Nephron progenitor cell (in vitro differentiated cells): ENCODE measurements around the gene DUOX2.

Source experiments
- DNase-seq: peaks from one replicate; pipeline ENCODE4 v3.0.0; 2021
- H3K27ac Mint-ChIP-seq: 2 replicates; pipeline ENCODE4 v1.8.0; 2021; ENCODE audit warnings: mild to moderate bottlenecking, moderate library complexity, mixed read lengths
- H3K27me3 Mint-ChIP-seq: 2 replicates; pipeline ENCODE4 v1.8.0; 2021; ENCODE audit warnings: mild to moderate bottlenecking, low read depth, mixed read lengths; ENCODE audit not compliant: poor library complexity
- H3K36me3 Mint-ChIP-seq: 2 replicates; pipeline ENCODE4 v1.8.0; 2021; ENCODE audit warnings: low read depth, mixed read lengths
- H3K4me1 Mint-ChIP-seq: 2 replicates; pipeline ENCODE4 v1.8.0; 2021; ENCODE audit warnings: mixed read lengths
- H3K4me3 Mint-ChIP-seq: 2 replicates; pipeline ENCODE4 v1.8.0; 2021; ENCODE audit warnings: mild to moderate bottlenecking, moderate library complexity, mixed read lengths
- H3K9me3 Mint-ChIP-seq: 2 replicates; pipeline ENCODE4 v1.8.0; 2021; ENCODE audit warnings: mild to moderate bottlenecking, moderate library complexity, mixed read lengths
- TF ChIP-seq, protein P1 (sequence below): fragments of 200-600 bp; sonication (generic); IDR thresholded peaks from 2 replicates; pipeline ENCODE4 v1.5.0; 2021; ENCODE audit warnings: antibody characterized with exemption

The DUOX2 gene

GRCh38 chr15:45100884-45101625, 12.9 kb downstream of the DUOX2 start:
- no peaks in the 10 kb centered on the region for H3K36me3 Mint-ChIP-seq
- no peaks in the 10 kb centered on the region for H3K4me1 Mint-ChIP-seq

DNA sequence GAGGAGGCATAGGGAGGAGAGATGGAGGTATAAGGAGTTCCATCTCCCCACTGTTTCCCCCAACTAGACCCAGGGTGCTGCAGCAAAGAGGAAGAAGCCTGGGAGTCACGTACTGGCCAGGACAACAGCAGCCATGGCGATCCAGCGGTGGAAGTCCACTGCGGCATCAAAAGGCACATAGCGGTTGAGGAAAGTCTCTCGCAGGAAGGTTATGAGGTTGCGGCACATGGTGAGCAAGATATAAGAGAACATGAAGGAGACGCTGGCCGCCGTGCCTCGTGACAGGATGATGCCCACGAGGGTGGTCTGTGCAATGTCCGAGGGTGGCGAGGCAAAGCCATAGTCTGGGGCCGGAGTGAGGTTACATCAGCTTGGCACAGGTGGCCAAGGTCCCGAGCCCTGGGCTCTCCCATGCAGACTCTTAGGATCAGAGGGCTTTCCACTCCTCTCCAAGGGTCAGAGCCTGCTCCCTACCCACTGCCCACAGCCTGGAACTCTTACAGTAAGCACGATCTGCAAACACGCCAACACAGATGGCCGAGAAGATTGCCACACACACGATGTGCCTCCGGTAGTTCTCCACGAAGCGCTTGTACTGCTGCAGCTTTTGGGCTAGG, 14.3 kb downstream of the DUOX2 start:
- H3K27me3 Mint-ChIP-seq, result peaks cover 53% of the 10 kb centered on the region
- no peaks in the 10 kb centered on the region for H3K4me1 Mint-ChIP-seq
- H3K4me3 Mint-ChIP-seq, result no peak overlapping the region
- H3K27ac Mint-ChIP-seq, result no peak overlapping the region
- H3K9me3 Mint-ChIP-seq, result no peaks in the 10 kb centered on the region
- DNase-seq, result no peak
- TF ChIP-seq, protein P1, sequence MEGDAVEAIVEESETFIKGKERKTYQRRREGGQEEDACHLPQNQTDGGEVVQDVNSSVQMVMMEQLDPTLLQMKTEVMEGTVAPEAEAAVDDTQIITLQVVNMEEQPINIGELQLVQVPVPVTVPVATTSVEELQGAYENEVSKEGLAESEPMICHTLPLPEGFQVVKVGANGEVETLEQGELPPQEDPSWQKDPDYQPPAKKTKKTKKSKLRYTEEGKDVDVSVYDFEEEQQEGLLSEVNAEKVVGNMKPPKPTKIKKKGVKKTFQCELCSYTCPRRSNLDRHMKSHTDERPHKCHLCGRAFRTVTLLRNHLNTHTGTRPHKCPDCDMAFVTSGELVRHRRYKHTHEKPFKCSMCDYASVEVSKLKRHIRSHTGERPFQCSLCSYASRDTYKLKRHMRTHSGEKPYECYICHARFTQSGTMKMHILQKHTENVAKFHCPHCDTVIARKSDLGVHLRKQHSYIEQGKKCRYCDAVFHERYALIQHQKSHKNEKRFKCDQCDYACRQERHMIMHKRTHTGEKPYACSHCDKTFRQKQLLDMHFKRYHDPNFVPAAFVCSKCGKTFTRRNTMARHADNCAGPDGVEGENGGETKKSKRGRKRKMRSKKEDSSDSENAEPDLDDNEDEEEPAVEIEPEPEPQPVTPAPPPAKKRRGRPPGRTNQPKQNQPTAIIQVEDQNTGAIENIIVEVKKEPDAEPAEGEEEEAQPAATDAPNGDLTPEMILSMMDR, result no peak
- H3K36me3 Mint-ChIP-seq, result no peaks in the 10 kb centered on the region

More at GRCh38 chr15:45100884-45101625, 12.9 kb downstream of the DUOX2 start:
- DNase-seq, result no peak
- no peak overlapping the region for H3K27ac Mint-ChIP-seq
- TF ChIP-seq, protein P1, result no peak
- H3K27me3 Mint-ChIP-seq, result peaks cover 56% of the 10 kb centered on the region
- no peaks in the 10 kb centered on the region for H3K9me3 Mint-ChIP-seq
- H3K4me3 Mint-ChIP-seq, result no peak overlapping the region

DNA sequence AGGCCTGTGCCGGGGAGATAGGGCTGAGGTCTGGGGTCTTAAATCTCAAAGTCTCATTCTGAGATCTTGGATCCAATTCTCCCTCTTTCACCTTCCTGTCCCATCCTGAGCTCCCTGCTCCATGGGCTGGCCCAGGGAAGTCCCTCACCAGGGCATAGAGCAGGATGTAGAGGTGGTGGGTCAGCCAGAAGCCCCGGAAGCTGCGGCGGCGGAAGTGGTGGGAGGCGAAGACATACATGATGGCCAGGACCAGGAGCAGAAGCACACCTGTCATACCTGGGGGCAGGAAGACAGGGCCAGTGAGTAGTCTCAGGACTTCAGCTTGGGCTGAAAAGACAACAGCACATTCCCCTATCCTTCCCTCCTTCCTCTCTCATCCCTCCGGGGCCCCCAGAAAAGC, 16.5 kb downstream of the DUOX2 start:
- Mint-ChIP-seq H3K27me3 (peaks cover 60% of the 10 kb centered on the region), H3K27ac (no peak overlapping the region), H3K9me3 (no peaks in the 10 kb centered on the region), H3K4me1 (no peaks in the 10 kb centered on the region), H3K36me3 (no peaks in the 10 kb centered on the region), H3K4me3 (no peak overlapping the region)
- no peak for DNase-seq
- TF ChIP-seq, protein P1, result no peak

- Mint-ChIP-seq H3K4me1 (no peaks in the 10 kb centered on the region), H3K4me3 (no peak overlapping the region), H3K27me3 (peaks cover 64% of the 10 kb centered on the region), H3K9me3 (no peaks in the 10 kb centered on the region), H3K36me3 (no peaks in the 10 kb centered on the region), H3K27ac (no peak overlapping the region)
- no peak for DNase-seq
- TF ChIP-seq, protein P1, result no peak
These were observed 18.3 kb downstream of the DUOX2 start for GRCh38 chr15:45095661-45096060.

DNA sequence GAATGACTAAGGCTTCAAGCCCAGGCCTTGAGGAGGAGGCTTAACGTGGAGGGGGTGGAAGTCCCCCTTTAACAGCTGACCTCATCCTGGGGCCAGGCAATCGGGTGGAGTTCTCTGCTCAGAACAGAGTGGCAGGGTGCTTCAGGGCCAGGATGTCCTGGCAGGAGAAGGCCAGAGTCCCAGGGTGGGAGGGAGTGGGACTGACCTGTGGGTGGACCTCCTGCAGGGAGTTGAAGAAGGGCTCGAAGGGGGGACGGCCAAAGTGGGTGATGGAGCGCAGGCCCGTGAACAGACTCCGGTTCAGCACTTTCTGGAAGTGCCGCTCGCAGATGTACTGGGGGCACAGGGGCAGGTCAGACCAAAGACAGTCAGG, 19.6 kb downstream of the DUOX2 start:
- no peak overlapping the region for H3K27ac Mint-ChIP-seq
- TF ChIP-seq, protein P1, result no peak
- H3K27me3 Mint-ChIP-seq, result peaks cover 69% of the 10 kb centered on the region
- no peak for DNase-seq
- H3K4me1 Mint-ChIP-seq, result peaks cover 6% of the 10 kb centered on the region
- H3K4me3 Mint-ChIP-seq, result no peak overlapping the region
- H3K36me3 Mint-ChIP-seq, result no peaks in the 10 kb centered on the region
- H3K9me3 Mint-ChIP-seq, result no peaks in the 10 kb centered on the region
